Parathyroid adenoma (tissue), 2 donors: Measurements from ENCODE around the gene TBATA.

Source experiments
- H2AFZ ChIP-seq: fragments of 300-600 bp; sonication (generic); one replicate; pipeline ENCODE4 v1.7.0; 2017; ENCODE audit warnings: antibody characterized with exemption, mild to moderate bottlenecking
- H3K27ac ChIP-seq: fragments of 300-600 bp; sonication (generic); one replicate; pipeline ENCODE4 v1.7.0; 2017
- H3K27me3 ChIP-seq: fragments of 300-600 bp; sonication (generic); one replicate; pipeline ENCODE4 v1.7.0; 2017; ENCODE audit warnings: low read length; ENCODE audit not compliant: control insufficient read depth, insufficient read depth
- H3K36me3 ChIP-seq: fragments of 300-600 bp; sonication (generic); one replicate; pipeline ENCODE4 v1.7.0; 2017; ENCODE audit warnings: low read length; ENCODE audit not compliant: control insufficient read depth, insufficient read depth
- H3K4me1 ChIP-seq: fragments of 300-600 bp; sonication (generic); one replicate; pipeline ENCODE4 v1.7.0; 2017; ENCODE audit warnings: control low read depth
- H3K4me2 ChIP-seq: fragments of 300-600 bp; sonication (generic); one replicate; pipeline ENCODE4 v1.7.0; 2017; ENCODE audit warnings: low read length
- H3K4me3 ChIP-seq: fragments of 300-600 bp; sonication (generic); one replicate; pipeline ENCODE4 v1.7.0; 2017; ENCODE audit warnings: low read depth, low read length
- H3K79me2 ChIP-seq: fragments of 300-600 bp; sonication (generic); one replicate; pipeline ENCODE4 v1.7.0; 2017; ENCODE audit warnings: control low read depth
- H3K9ac ChIP-seq: fragments of 300-600 bp; sonication (generic); one replicate; pipeline ENCODE4 v1.7.0; 2017; ENCODE audit warnings: mild to moderate bottlenecking
- H3K9me3 ChIP-seq: fragments of 300-600 bp; sonication (generic); one replicate; pipeline ENCODE4 v1.7.0; 2017; ENCODE audit warnings: low read length; ENCODE audit not compliant: control insufficient read depth
- TF ChIP-seq, protein P1 (sequence below): fragments of 300-600 bp; sonication (generic); IDR thresholded peaks from one replicate; pipeline ENCODE4 v1.7.0; 2017; ENCODE audit warnings: antibody characterized with exemption, mild to moderate bottlenecking
- donor health status: primary hyperparathyroidism.

TBATA gene

DNA sequence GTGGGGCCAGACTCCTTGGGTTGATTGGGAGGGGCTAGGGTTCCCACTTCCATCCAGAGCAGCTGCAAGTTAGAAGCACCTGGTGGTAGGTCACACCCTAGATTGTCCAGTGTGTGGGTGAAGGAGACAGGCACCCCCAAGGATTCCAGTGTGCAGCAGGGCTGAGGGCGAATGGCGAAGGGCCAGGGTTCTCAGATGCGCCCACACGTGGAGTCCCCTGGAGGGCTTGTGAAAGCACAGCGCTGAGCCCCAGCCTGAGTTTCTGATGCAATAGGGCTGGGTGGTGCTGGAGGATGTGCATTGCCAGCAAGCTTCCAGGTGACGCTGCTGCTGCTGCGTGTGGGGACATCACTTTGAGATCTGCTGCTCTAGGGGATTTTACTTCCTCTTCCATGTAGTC, 25.4 kb downstream of the TBATA start:
- Histone ChIP-seq H3K27me3 (no peaks in the 10 kb centered on the region), H3K79me2 (no peaks in the 10 kb centered on the region), H3K9me3 (no peaks in the 10 kb centered on the region), H3K9ac (no peak overlapping the region), H2AFZ (no peak overlapping the region), H3K4me1 (no peaks in the 10 kb centered on the region), H3K27ac (no peak overlapping the region), H3K4me2 (no peak overlapping the region), H3K4me3 (no peak overlapping the region), H3K36me3 (no peaks in the 10 kb centered on the region)
- TF ChIP-seq, protein P1, sequence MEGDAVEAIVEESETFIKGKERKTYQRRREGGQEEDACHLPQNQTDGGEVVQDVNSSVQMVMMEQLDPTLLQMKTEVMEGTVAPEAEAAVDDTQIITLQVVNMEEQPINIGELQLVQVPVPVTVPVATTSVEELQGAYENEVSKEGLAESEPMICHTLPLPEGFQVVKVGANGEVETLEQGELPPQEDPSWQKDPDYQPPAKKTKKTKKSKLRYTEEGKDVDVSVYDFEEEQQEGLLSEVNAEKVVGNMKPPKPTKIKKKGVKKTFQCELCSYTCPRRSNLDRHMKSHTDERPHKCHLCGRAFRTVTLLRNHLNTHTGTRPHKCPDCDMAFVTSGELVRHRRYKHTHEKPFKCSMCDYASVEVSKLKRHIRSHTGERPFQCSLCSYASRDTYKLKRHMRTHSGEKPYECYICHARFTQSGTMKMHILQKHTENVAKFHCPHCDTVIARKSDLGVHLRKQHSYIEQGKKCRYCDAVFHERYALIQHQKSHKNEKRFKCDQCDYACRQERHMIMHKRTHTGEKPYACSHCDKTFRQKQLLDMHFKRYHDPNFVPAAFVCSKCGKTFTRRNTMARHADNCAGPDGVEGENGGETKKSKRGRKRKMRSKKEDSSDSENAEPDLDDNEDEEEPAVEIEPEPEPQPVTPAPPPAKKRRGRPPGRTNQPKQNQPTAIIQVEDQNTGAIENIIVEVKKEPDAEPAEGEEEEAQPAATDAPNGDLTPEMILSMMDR: no peak

DNA sequence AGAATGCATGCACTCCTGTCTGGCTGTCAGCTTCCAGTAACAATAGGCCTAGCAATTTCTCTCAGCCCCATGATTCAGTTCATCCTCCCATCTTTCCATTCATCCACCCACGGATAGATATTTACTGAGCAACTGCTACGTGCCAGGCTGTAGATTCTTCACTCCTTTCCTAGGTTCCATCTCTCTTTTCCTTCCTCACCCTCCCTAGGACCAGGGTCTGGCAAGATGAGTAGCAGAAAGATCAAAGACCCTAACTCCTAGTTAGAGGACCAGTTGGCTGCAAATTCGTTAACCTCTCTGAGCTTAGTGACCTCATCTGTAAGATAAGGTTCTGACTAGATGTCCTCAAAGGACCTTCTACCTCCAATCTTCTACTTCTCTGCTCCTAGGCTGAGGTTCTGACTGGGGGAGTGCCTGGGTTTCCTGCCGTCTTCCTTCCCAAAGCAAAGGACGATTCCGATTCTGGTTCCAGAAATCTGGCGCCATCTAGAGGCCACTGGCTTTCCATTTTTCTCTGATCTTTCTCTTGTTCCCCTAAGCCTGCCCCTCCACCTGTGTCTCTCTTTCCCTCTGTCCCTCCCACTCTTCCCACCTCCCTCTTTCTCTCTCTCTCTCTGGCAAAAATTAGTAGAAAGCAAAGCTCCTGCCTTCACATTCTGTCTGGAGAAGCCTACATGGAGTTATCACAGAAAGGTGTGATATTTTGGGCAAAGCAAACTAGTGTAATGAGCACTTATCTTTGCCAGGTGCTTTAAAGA, 26.2 kb downstream of the TBATA start:
- Histone ChIP-seq H3K79me2 (no peaks in the 10 kb centered on the region), H3K27ac (no peak overlapping the region), H3K27me3 (no peaks in the 10 kb centered on the region), H3K9ac (no peak overlapping the region), H2AFZ (no peak overlapping the region), H3K4me2 (no peak overlapping the region), H3K4me3 (no peak overlapping the region), H3K36me3 (no peaks in the 10 kb centered on the region), H3K4me1 (no peaks in the 10 kb centered on the region), H3K9me3 (no peaks in the 10 kb centered on the region)
- TF ChIP-seq, protein P1: peak; percentile 71

DNA sequence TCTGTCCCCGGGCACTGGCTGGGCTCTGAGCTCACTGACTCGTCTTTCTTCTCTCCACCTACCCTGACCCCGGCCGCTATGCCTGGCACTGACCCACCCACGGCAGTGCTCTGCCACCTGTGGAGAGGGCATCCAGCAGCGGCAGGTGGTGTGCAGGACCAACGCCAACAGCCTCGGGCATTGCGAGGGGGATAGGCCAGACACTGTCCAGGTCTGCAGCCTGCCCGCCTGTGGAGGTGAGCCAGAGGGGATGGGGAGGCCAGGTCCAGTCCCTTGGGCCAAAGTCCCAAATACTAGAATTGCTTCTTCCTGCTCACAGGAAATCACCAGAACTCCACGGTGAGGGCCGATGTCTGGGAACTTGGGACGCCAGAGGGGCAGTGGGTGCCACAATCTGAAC, 27.3 kb downstream of the TBATA start:
- Histone ChIP-seq H3K36me3 (no peaks in the 10 kb centered on the region), H3K9me3 (no peaks in the 10 kb centered on the region), H3K79me2 (no peaks in the 10 kb centered on the region), H3K4me3 (no peak overlapping the region), H3K27ac (no peak overlapping the region), H3K4me1 (no peaks in the 10 kb centered on the region), H3K9ac (no peak overlapping the region), H3K27me3 (no peaks in the 10 kb centered on the region), H3K4me2 (no peak overlapping the region), H2AFZ (no peak overlapping the region)
- TF ChIP-seq, protein P1: no peak

DNA sequence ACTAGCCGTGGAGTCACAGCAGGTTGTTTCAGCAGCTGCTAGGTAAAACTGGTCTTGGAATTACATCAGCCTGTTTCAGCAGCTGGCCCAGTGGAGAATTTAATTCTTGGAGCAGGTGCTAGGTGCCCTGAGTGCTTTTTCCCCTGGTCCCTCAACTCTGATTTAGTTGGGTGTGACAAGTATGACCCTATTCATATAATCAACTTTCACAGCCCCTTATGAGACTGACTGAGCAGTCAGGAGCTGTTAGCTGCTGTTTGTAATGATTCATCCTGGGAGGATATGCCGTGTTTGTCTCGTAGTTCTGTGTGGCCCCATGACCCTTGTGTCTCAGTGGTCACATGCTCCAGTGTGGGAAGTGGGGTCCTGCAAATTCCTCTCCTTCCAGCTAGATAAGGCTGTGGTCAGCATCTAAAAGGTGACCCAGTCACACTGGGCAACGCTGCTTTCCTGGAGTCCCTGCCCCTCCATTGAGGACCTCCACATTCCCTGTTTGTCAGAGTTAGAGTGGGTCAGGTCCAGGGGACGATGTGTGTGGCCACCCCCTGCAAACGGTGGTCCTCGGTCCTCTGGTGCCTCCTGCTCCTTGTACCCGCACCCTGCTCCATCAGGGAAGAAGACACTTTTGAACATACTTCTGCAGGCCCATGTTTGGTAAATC, 28.3 kb downstream of the TBATA start:
- TF ChIP-seq, protein P1: no peak
- Histone ChIP-seq H3K4me3 (no peak overlapping the region), H3K27ac (no peak overlapping the region), H3K36me3 (no peaks in the 10 kb centered on the region), H3K4me2 (no peak overlapping the region), H3K9me3 (no peaks in the 10 kb centered on the region), H3K9ac (no peak overlapping the region), H3K79me2 (no peaks in the 10 kb centered on the region), H3K4me1 (no peaks in the 10 kb centered on the region), H3K27me3 (no peaks in the 10 kb centered on the region), H2AFZ (no peak overlapping the region)
